ENCODE results near the gene GTF3C4.

- TF ChIP-seq CTCF (IDR thresholded peaks at IDR 0.05 in 8 of 11, conservative IDR thresholded peaks at IDR 0.05 in 3 of 11): no peak
- TF ChIP-seq POLR2A (IDR thresholded peaks at IDR 0.05): no peak
- no peak for TF ChIP-seq POLR2AphosphoS5 (IDR thresholded peaks at IDR 0.05)
Measured at GRCh38 chr9:132708769-132709430, 38.6 kb downstream of the GTF3C4 start.

Measured in spleen (tissue), 7 donors.